ENCODE results near the gene PRMT9. TPM values are rescaled to one million over a fixed set of nuclear protein-coding genes. Genes with fewer than 3 reads are reported as not detected.

PRMT9 gene
- total RNA-seq, 4 donors from 2014 or later: 5.2 to 9.1 (median 5.5) TPM

DNA sequence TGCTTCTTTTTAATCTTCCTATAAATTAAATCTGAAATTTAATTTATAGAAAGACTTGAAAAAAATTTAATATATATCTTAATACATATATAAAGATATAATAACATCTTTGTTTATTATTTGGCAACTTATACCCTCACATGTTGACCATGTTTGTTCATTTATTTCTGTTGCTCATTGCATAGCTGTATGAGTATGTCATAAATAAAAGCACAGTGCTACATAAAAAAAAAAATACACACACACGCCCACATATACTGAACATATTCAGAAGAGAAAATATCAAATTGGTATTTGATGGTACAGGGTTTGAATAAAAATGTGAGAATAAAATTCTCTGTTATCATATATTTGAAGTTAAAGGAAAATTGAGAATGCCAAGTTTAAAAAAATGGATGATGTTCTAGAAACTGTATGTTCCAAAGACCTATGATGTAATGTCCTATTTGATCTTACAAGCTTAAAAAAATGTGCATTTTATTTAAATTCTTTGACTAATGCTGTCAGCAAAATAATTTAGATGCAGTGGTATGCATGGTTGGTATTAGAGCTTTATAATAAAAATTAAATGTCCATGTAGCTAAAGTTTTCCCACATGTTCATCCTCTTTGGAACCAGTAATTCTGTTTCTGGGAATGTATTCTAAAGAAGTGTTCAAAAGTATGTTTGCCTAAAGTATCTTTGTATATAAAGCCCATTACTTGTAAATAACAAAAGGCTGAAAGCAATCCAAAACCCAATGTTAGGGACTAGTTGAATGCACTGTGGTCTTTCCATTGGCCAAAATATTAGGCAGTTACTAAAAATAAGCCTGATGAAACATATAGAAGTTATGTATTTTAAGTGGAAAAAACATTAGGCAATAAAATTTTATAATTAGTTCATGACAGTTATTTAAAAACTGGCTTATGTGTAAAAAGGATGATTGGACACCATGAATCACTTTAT lies 53.9 kb downstream of the PRMT9 start:
- Histone ChIP-seq H3K4me3 (no peak overlapping the region), H3K4me1 (no peaks in the 10 kb centered on the region), H3K9me3 (no peaks in the 10 kb centered on the region), H3K27ac (no peak overlapping the region), H3K36me3 (peaks cover 0 to 85% of the 10 kb centered on the region in 2 donors), H3K27me3 (no peaks in the 10 kb centered on the region)
- no peak for TF ChIP-seq POLR2A (IDR thresholded peaks at IDR 0.05)
- TF ChIP-seq, protein P1, sequence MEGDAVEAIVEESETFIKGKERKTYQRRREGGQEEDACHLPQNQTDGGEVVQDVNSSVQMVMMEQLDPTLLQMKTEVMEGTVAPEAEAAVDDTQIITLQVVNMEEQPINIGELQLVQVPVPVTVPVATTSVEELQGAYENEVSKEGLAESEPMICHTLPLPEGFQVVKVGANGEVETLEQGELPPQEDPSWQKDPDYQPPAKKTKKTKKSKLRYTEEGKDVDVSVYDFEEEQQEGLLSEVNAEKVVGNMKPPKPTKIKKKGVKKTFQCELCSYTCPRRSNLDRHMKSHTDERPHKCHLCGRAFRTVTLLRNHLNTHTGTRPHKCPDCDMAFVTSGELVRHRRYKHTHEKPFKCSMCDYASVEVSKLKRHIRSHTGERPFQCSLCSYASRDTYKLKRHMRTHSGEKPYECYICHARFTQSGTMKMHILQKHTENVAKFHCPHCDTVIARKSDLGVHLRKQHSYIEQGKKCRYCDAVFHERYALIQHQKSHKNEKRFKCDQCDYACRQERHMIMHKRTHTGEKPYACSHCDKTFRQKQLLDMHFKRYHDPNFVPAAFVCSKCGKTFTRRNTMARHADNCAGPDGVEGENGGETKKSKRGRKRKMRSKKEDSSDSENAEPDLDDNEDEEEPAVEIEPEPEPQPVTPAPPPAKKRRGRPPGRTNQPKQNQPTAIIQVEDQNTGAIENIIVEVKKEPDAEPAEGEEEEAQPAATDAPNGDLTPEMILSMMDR (IDR thresholded peaks at IDR 0.05 in 4 of 5, conservative IDR thresholded peaks at IDR 0.05 in 1 of 5): no peak
- ATAC-seq: no peak
- in situ Hi-C loops (cut with MboI; ENCODE audit: low sequenced_read_pairs in 4 of 4): loop anchor here in 1 of 4 donors (10.0 kb wide), 1 partner anchor 45 kb away; no protein-coding TSS in a partner anchor
- no peak for DNase-seq
- intact Hi-C loops (cut with DNase I; ENCODE audit: low total_unique reads): no loop called here

DNA sequence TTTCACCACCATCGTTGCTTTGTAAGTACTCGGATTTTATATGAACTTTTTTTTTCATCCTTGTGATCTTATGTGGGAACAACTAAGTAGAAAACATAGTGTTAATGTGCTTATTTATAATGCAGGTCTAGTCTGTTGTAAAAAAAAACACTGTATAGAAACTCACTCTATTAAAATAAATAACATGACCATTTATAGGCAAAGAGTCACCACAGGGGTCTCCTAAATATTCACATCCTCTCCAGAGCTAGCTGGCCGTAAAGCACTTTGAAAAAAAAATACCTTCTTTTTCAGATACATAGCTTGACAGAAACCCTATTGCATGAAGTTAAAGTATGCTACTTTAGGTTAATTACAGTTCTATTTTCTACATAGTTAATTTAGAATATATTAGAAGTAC lies 55.5 kb downstream of the PRMT9 start:
- peaks cover 0 to 82% of the 10 kb centered on the region in 2 donors for H3K36me3 ChIP-seq
- H3K4me3 ChIP-seq: no peak overlapping the region
- no peak overlapping the region for H3K27ac ChIP-seq
- no peaks in the 10 kb centered on the region for H3K27me3 ChIP-seq
- TF ChIP-seq POLR2A (IDR thresholded peaks at IDR 0.05): no peak
- TF ChIP-seq, protein P1 (IDR thresholded peaks at IDR 0.05 in 4 of 5, conservative IDR thresholded peaks at IDR 0.05 in 1 of 5): no peak
- intact Hi-C loops (cut with DNase I; ENCODE audit: low total_unique reads): no loop called here
- in situ Hi-C loops (cut with MboI; ENCODE audit: low sequenced_read_pairs in 4 of 4): loop anchor here in 1 of 4 donors (10.0 kb wide), 1 partner anchor 46 kb away; no protein-coding TSS in a partner anchor
- no peak for DNase-seq
- ATAC-seq: no peak
- no peaks in the 10 kb centered on the region for H3K4me1 ChIP-seq
- no peaks in the 10 kb centered on the region for H3K9me3 ChIP-seq

DNA sequence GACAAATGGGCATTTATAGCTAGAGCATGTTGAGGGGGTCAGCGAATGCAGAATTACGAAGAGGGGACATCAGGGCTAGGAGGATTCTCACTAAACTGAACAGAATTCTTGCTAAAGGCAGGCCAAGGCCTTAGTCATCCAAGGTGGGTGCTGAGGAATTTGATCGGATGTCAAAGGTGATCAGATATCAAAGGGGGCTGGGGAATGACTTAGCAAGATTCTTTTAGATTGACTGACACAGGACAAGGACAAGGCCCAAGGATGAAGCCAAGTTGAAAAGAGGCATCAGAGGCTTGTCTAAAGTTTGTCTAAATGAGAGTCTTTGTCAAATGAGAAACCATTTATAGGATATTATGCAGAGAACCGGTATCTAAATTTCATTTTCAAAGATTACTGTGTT lies 57.1 kb downstream of the PRMT9 start:
- Histone ChIP-seq H3K4me3 (no peak overlapping the region), H3K4me1 (peaks cover 0 to 1% of the 10 kb centered on the region in 2 donors), H3K36me3 (peaks cover 0 to 84% of the 10 kb centered on the region in 2 donors), H3K9me3 (no peaks in the 10 kb centered on the region), H3K27me3 (no peaks in the 10 kb centered on the region), H3K27ac (no peak overlapping the region)
- ATAC-seq: no peak
- intact Hi-C loops (cut with DNase I; ENCODE audit: low total_unique reads) (no loop called here), in situ Hi-C loops (cut with MboI; ENCODE audit: low sequenced_read_pairs in 4 of 4) (loop anchor here in 1 of 4 donors (10.0 kb wide), 1 partner anchor 48 kb away; no protein-coding TSS in a partner anchor)
- no peak for DNase-seq
- TF ChIP-seq POLR2A (IDR thresholded peaks at IDR 0.05): no peak
- TF ChIP-seq, protein P1 (IDR thresholded peaks at IDR 0.05 in 4 of 5, conservative IDR thresholded peaks at IDR 0.05 in 1 of 5): no peak

DNA sequence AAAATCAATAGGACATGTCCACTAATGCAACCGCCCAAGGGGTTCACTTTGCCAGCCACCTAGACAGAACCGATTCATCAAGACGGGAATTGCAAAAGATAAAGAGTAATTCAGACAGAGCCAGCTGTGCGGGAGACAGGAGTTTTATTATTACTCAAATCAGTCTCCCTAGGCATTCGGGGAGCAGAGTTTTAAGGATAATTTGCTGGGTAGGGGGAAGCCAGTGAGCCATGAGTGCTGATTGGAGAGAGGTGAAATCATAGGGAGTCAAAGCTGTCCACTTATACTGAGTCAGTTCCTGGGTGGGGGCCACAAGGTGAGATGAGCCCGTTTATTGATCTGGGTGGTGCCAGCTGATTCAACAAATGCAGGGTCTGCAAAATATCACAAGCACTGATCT lies 58.2 kb downstream of the PRMT9 start:
- Histone ChIP-seq H3K4me1 (peaks cover 5 to 12% of the 10 kb centered on the region in 2 donors), H3K27ac (no peak overlapping the region), H3K27me3 (no peaks in the 10 kb centered on the region), H3K4me3 (no peak overlapping the region), H3K36me3 (peaks cover 0 to 76% of the 10 kb centered on the region in 2 donors), H3K9me3 (no peaks in the 10 kb centered on the region)
- intact Hi-C loops (cut with DNase I; ENCODE audit: low total_unique reads) (no loop called here), in situ Hi-C loops (cut with MboI; ENCODE audit: low sequenced_read_pairs in 4 of 4) (loop anchor here in 1 of 4 donors (10.0 kb wide), 1 partner anchor 49 kb away; no protein-coding TSS in a partner anchor)
- DNase-seq (no peak), ATAC-seq (no peak)
- TF ChIP-seq, protein P1 (IDR thresholded peaks at IDR 0.05 in 4 of 5, conservative IDR thresholded peaks at IDR 0.05 in 1 of 5): no peak
- no peak for TF ChIP-seq POLR2A (IDR thresholded peaks at IDR 0.05)
